ENCODE measurements around the gene FHOD1. TPM values are rescaled to one million over a fixed set of nuclear protein-coding genes. Genes with fewer than 3 reads are reported as not detected.

FHOD1 gene
- total and polyA plus RNA-seq, 2 donors (not counting 1 experiment from before 2014, with no cell fraction given): 7.1 to 32.7 TPM

GRCh38 chr16:67286441-67287235 is 39.4 kb upstream of the FHOD1 start:
- no peaks in the 10 kb centered on the region for H3K79me2 ChIP-seq (ENCODE audit: control insufficient read depth, insufficient read depth, low read length)
- H3K9me3 ChIP-seq (ENCODE audit: control insufficient read depth, insufficient read depth, low read depth, low read length): no peaks in the 10 kb centered on the region
- peak in 1 of 2 donors; percentile 46 for DNase-seq (ENCODE audit: low read depth in 2 of 2)
- no peaks in the 10 kb centered on the region for H4K20me1 ChIP-seq (ENCODE audit: control insufficient read depth, extremely low read depth, insufficient read depth, low read length)
- no peak overlapping the region for H3K27ac ChIP-seq (ENCODE audit: insufficient read depth, low read length)
- no peak overlapping the region for H2AFZ ChIP-seq (ENCODE audit: low read length)
- no peak overlapping the region for H3K4me2 ChIP-seq (ENCODE audit: extremely low read depth, insufficient read depth, low read length)
- H3K36me3 ChIP-seq (ENCODE audit: control insufficient read depth, insufficient read depth, low read length): peaks cover 15% of the 10 kb centered on the region
- H3K9ac ChIP-seq (ENCODE audit: insufficient read depth, low read length): no peak overlapping the region
- TF ChIP-seq CTCF (conservative IDR thresholded peaks at IDR 0.05 in 1 of 2, IDR thresholded peaks at IDR 0.05 in 1 of 2; ENCODE audit: low read depth in 1 of 2, low read length in 2 of 2) (no peak), EZH2 (IDR thresholded peaks at IDR 0.05; ENCODE audit: low read length, missing control alignments) (no peak)
- H3K4me1 ChIP-seq (ENCODE audit: control insufficient read depth, extremely low read depth, insufficient read depth, low read length): no peaks in the 10 kb centered on the region
- no peak overlapping the region for H3K4me3 ChIP-seq (replicated peaks in 1 of 4; ENCODE audit: control extremely low read depth in 1 of 4, insufficient read depth in 1 of 4, low read depth in 3 of 4, low read length in 4 of 4)
- H3K27me3 ChIP-seq (ENCODE audit: control insufficient read depth, insufficient read depth, low read length): no peaks in the 10 kb centered on the region

- Histone ChIP-seq H3K27ac (ENCODE audit: insufficient read depth, low read length) (no peak overlapping the region), H3K36me3 (ENCODE audit: control insufficient read depth, insufficient read depth, low read length) (peaks cover 15% of the 10 kb centered on the region), H3K4me3 (replicated peaks in 1 of 4; ENCODE audit: control extremely low read depth in 1 of 4, insufficient read depth in 1 of 4, low read depth in 3 of 4, low read length in 4 of 4) (no peak overlapping the region), H3K9ac (ENCODE audit: insufficient read depth, low read length) (no peak overlapping the region), H3K27me3 (ENCODE audit: control insufficient read depth, insufficient read depth, low read length) (no peaks in the 10 kb centered on the region), H4K20me1 (ENCODE audit: control insufficient read depth, extremely low read depth, insufficient read depth, low read length) (no peaks in the 10 kb centered on the region), H3K4me1 (ENCODE audit: control insufficient read depth, extremely low read depth, insufficient read depth, low read length) (no peaks in the 10 kb centered on the region), H3K79me2 (ENCODE audit: control insufficient read depth, insufficient read depth, low read length) (no peaks in the 10 kb centered on the region), H2AFZ (ENCODE audit: low read length) (no peak overlapping the region), H3K4me2 (ENCODE audit: extremely low read depth, insufficient read depth, low read length) (no peak overlapping the region), H3K9me3 (ENCODE audit: control insufficient read depth, insufficient read depth, low read depth, low read length) (no peaks in the 10 kb centered on the region)
- TF ChIP-seq EZH2 (IDR thresholded peaks at IDR 0.05; ENCODE audit: low read length, missing control alignments) (no peak), CTCF (conservative IDR thresholded peaks at IDR 0.05 in 1 of 2, IDR thresholded peaks at IDR 0.05 in 1 of 2; ENCODE audit: low read depth in 1 of 2, low read length in 2 of 2) (peak; percentile 29 to 54)
- DNase-seq (ENCODE audit: low read depth in 2 of 2): peak in 1 of 2 donors; percentile 26
Measured at GRCh38 chr16:67284699-67285646, 37.7 kb upstream of the FHOD1 start.
